Umbilical cord (tissue), 2 donors: Measurements from ENCODE around the gene CD86. TPM values are rescaled to one million over a fixed set of nuclear protein-coding genes. Genes with fewer than 3 reads are reported as not detected.

Experiments
- DNase-seq: peaks from one replicate; pipeline ENCODE4 v3.0.0-alpha.2; 2015; ENCODE audit warnings: low spot score
- total RNA-seq: library from RNA; depleted of rRNA; stranded (reverse); fragments of >200 nt; gene quantifications from one replicate; pipeline ENCODE4 v1.2.3, GENCODE V29; 2014; ENCODE audit warnings: low replicate concordance; ENCODE audit not compliant: insufficient read depth

The CD86 gene
- total RNA-seq, 1 donor from 2014 or later, result 20.2 TPM

DNA sequence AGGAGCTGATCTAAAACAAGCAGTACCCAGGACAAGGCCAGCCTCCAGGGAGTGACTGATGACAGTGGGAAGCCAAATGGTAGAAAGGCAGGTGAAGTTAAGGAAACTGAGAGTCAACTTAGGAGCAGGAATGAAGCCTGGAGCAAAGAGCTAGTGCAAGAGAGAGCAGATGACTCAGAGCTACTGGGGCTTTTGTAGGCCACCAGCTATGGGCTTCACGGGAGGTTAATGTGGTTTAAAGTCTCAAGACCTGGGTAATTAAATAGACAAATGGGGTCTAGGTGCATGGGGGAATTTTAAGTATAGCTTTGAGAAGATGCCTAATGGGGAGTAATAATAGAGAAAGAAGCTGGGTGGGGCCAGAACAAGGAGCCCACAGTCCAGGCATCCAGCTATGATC is 3.1 kb downstream of the CD86 start:
- DNase-seq, result no peak

DNA sequence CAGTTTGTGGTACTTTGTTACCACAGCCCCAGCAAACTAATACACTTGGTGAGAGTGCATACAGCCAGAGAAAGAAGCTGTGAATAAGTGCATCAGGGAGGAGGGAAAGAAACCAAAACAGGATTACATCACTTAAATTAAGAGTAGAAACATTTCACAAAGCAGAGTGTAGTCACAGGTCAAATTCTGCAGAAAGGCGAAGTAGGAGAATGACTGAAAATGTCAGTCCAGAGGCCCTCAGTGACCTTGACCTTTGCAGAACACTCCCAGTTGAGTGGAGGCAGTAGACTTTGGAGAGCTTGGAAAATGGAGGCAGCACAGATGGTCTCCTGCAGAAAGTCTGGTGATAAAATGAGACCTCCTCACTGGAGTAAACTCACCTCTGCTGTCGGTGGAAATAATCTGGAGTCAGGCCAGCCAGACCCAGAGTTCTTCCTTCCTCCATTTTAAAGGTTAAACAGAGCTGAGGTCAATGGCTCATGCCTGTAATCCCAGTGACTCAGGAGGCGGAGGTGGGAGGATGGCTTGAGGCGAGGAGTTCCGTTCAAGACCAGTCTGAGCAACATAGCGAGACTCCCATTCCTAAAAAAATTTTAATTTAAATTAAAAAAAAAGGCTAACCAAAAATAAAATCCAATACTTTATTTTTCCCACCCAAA is 5.0 kb downstream of the CD86 start:
- DNase-seq, result no peak

DNA sequence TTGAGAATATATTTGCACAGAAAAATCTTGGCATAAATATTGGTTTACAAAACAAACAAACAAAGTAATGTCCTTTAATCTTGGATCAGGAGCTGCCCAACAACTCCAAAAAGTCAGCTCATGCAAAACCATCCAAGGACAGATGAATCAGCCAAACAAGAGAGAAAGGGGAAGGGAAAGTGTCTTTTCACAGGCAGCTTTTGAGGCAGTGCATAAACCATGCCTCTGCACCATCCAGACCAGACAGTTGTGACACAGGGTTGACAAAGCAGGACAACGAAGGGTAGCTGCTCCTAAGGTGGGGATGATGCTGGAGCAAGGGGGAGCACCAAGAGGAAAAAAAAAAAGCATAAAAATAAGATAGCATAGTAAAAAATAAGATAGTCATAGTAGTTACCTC is 8.7 kb downstream of the CD86 start:
- no peak for DNase-seq

DNA sequence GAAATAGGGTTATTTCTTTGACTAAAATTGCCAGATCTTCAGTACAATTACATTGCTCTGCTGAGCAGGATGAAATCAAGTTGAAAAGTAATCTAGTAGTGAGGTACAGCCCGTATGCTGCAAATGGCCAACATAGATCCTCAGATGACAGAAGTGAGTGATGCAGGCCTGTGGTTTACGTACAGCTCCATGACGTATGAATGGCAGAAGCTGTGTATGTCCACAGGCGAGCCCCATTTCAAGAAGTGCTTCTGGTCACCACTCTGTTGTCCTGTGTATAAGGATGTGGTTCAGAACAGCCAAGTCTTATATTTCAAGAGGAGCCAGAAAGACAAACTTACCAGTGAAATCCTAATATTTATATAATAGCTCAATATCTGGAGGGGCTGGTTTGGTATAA is 9.2 kb downstream of the CD86 start:
- DNase-seq, result no peak

DNA sequence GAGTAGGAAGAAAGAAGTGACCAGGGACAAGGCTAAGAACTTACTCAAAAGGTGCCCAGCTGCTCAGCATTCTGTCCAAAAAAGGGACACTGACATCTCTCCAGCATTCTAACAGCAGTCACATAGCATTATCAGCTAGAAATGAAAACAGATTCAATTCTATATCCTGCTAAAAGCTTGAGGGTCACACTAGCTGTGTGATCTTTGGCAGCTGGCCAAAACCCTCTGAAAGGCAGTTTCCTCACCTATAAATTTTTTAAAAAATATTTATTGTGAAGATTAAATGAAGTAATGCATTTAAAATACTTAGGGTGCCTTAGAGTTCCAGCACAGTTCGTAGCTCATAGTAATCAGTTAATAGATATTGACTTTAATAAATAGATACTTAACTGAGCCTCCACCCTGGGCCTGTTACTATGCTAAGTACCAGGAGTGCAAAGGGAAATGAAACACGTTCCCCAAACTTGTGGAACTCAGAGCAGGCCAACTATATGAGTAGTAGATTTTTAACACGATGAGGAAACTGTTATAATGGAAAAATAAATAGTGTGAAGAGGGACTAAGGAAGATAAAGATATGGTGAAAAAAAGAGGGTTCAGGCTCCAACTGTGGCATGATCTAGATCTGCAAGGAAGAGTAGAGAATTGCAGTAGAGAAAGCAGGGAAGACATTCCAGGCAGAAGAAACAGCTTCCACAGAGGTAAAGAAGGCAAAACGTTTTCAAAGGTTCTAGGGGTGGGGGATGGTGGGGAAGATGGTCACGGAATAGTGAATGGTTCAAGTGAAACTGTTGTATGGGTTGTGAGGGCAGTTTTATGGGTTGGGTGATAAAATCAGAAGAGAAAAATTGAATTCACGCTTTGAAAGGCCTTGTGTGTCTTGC is 11.4 kb downstream of the CD86 start:
- no peak for DNase-seq

DNA sequence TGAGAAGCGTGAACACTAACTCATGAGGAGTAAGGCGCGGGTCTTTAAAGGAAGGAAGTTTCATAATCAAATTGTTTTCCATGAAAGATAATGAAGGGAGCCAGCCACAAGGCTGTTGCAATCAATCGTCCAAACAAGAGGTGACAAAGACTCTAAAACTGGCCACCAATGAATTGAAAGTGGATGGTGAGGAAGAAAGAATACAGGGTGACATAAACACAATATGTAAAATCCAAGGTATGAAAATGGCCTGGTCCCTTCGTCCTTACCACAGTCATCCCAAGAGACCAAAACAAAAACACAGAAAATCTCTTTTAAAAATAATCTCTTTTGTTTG is 12.0 kb downstream of the CD86 start:
- DNase-seq, result no peak

DNA sequence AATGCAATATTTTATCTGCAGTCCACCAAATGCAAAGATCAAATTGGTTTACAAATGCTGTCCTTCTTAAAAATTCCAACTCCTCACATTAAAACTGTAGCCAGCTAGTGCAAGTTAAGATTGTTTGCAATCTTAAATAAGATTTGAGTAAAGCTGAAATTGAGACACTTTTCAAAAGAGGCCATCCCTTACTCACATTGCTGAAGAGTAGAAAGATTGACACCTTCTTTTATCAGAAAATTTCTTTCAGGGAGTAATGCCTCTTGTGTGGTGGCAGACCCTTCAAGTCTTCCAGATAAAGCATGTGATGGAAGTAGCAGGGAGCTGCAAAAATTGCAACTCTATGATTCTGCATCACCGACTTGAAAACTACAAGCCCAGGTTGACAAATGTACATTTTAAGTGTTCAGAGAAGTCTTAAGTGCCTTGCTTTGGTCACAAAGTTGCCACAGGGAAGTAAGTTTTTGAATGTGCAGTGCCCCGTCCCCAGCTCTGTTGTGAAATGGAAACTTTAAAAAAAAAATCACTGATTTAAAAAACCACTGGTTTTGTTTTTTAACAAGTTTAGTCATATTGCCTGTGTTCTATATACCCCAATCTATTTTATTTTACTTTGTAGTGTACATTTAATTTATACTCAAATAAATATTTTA is 12.6 kb downstream of the CD86 start:
- no peak for DNase-seq

DNA sequence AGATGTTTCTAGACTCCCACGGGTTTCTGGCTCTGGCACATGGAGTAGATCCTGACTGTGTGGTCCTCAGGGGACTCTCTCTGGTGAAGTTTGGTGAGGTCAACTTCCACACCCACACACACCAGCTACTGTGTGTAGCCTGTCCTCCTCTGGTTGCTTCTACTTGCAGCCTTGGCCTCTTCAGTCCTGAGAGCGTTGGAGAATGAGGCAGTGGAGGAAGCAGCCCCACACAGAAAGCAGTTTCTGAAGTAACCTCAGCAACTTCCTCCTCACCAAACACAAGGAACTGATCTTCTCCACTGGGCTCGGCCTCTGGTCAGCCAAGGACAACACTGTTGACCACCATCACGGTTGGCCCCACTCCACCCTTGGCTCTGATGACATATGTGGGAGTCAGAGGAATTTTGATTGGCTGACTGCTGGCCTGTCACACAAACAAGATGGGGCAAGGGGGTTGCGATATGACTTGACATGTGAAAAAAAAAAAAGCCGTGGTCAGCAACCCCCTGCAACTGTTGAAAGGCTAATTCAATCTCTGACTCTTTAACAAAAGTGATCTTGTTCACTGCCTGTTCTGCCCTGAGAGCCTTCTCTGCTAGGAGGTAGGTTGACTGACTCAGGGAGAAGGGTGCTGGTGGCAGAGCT is 19.6 kb downstream of the CD86 start:
- DNase-seq, result peak; percentile 11

DNA sequence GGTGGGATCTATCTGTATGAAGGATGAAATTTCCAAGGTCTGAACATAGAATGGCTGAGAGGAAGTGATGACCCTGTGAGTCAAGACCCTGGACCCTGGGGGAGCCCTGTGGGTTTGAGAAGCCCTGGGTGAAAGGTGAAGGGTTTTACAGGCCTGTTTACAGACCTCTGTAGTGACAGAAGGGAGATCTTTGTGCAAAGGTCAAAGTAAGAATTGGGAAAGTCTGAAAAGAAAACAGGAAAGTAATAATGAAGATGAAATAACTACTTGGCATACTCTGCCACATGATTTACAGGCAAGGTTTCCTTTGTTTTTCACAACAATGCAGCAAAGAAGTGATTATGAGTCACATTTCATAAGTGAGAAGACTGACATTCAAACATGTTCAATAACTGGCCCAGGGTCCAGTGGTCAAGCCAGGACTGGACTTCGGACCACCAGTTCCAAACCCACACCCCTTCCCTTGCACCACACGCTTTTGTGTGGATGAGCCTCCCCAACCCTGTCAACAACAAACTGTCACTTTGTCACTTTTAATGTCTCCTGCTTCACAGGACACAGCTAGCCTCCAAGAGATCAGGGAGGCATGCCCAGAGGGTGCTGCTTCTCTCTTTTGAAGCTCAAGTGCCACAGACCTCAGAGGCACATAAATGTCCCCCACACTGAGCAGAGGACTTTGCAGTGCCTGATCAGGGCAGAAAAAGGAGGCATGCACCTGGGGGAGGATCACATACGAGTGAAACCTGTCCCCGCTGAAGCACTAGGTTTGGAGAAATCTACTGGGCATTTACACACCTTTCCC is 21.5 kb downstream of the CD86 start:
- DNase-seq, result no peak

DNA sequence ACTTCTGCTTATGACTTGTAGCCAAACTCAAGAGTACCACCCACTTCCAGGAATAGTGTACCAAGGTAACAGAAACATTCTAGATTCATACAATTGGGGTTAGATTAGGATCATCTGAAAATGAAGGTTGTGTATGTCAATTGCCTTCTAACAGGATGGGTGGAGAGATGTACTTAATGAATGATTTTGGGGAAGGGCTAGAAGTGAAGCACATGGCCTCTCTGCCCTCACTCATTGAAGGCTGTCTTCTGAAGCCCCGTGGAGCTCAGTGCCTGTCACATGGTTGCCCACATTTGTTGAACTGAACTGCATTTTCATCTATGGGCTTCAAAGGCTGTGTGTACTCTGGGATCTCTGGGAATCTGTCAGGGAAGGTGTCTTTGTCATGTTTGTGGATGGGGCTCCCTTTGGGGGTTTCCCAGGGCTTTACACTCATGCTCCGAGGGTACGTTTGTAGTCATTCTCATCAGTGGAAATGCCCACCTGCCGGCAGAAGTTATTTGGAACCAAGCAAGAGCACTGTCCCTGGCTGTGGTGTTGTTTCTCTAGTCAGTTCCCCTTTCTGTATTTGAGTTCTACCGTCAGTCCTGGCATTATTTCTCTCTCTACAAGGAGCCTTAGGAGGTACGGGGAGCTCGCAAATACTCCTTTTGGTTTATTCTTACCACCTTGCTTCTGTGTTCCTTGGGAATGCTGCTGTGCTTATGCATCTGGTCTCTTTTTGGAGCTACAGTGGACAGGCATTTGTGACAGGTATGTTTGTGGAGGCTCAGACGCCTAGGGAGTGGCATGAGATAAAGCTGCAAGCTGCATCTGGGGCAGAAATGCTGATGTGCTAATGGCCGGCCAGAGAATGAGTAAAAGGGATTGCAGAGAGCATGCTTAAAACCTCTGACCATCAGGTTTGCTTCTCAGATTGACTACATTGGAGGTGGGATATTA is 22.4 kb downstream of the CD86 start:
- DNase-seq, result no peak

DNA sequence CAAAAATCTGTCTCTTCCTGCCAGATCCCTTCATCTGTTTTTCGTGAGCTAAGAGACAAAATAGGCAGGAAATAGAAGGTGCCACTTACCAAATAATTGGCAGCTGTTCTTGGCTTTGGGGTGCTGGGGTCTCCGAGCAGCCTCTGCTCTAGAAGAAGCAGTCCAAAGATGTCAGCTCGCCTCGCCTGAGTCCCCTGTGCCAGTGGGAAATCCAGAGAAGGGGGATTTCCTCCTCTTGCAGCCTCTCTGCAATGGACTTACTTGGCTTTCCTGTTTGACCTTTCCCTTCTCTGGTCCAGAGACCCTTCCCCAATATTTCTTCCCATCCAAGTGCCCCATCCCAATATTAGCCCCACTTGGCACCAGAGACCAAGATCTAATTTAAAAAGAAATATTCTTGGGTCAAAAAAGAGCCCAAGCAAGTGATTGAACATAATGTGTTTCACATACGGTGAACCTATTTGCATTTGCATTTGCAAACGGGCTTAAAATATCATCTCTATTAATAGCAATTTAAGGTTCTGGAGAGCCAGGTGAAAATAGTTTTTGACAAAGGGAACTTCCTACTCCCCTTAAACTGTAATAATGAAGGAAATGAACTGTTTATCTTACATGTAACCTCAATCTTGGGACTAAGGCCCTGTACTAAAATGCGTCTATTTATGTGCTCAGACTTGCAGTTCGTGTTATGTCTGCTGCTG is 23.2 kb downstream of the CD86 start:
- no peak for DNase-seq

DNA sequence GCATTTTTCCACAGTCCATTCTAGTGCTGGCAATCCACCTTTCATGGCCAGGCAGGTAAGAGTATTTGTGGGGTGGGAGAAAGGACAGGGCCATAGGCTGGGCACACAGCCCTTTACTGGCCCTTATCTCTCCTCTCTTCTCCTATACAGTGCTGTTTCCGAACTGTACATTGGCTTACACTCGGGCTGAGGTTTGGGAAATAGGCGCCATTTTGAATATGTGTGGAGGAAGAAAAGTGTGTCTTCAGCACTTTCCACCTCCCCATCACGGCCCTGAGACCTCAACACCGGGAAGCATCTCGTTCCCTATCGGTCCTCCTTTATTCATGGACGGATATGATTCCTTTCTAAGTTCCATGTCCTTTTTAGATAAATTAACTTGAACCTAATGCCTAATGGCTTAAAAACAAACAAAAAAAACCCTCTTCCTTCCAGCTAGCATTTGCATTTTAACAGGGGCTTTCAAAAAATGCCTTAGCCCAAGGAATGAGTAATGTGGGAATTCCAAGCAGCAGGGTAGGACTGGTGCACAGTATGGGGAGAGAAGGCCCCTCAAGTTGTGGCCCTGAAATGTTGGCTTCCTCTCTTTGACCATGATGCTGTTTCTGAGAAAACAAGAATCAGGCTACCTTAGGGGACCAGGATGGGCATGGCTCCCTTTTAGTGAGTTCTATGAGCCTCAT is 24.5 kb downstream of the CD86 start:
- DNase-seq, result no peak

DNA sequence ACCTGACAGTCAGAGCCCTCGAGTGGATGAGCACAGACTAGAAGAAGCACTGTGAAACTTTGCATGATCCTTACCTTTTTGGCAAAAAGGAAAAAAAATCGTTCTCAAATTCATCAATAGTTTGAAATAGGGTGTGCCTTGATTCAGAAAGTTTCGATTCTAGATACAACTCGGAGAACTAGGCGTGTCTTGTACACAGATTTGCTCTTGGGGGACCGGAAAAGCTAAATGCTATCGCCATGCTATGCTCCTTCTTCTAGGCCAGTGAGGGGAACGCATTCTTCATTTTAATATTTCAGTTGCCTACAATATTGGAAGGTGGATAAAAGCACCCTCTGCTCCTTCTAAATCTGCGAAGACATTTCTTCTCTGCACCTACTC is 25.0 kb downstream of the CD86 start:
- DNase-seq, result no peak

DNA sequence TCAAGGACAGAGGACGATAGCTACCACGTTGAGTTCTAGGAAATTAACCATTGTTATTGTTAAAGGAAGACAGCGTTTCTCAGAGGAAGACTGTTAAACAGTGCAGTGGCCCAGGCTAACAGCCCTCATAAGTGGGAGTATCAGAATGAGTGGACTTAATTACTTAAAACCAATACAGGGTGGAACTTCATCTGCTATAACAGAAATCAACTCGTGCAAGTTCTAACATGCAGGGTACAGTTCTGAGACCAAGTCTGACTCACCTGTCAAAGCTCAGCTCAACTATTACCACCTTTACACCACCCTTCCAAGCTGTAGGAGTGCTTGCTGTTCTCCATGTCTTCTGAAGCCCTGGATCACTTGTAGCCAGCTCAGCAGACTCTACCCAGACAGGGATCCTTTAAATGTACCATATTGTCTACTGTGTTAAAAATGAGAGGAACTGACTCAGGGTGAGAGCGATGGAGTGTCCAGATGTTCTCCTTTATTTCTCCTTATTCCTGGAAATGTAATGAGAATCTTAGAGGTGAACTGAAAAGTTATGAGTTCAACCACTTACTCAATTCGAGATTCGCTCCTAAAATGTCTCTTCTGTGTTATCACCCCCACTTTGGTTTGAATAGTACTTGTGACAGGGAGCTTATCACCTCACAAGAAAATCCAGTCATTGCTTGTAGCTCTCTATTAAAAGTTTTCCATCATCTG is 26.5 kb downstream of the CD86 start:
- DNase-seq, result no peak

DNA sequence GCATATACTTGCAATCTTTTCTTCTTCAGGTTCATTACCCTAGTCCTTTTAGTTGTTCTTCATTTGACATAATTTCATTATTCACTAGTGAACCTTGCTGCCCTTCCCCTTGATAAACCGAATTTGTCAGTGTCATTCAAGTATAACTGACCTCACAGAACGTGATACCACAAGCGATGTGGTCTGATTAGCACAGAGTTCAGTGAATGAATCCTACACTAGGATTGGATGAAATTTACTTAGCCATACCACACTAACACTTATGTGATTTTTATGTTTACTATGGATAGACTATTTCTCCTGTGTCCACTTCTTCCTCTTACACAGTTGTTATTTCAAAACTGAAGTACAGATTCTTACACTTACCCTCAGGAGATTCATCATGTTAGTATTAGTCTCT is 27.2 kb downstream of the CD86 start:
- DNase-seq, result no peak

DNA sequence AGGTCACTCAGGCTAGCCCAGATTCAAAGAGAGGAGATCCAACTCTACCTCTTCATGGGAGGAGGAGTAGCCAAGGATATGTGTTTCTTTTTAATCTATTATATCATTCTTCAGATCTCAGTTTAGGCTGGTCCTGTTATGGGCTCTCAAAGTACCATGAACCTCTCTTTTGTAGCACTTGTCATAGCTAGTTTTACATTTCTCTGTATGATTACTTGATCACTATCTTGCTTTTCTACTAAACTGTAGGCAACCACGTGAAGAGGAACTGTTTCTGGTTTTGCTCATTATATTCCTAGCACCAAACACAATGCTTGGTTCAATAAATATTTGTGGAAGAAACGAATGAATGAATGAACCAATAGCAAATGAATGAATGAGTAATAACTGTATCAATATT is 29.6 kb downstream of the CD86 start:
- DNase-seq, result no peak

DNA sequence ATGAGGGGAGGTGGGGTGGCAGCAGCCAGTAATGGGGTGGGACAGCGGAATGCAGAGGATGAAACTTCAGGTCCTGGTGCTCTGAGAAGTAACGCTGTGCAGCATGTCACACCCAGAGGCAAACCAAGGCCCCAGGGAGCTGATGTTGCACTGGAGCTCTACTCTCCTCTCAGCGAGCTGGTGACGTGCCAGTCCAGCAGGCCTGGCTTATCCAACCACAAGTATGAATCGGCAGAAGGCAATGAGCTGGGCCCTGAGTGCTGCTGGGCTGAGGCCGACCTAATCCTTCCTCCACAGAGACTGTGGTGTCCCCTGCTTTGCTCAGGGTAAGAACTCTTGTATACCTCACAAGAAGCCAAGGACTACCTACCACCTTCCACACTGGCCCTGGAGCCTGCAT is 30.5 kb downstream of the CD86 start:
- DNase-seq, result no peak

DNA sequence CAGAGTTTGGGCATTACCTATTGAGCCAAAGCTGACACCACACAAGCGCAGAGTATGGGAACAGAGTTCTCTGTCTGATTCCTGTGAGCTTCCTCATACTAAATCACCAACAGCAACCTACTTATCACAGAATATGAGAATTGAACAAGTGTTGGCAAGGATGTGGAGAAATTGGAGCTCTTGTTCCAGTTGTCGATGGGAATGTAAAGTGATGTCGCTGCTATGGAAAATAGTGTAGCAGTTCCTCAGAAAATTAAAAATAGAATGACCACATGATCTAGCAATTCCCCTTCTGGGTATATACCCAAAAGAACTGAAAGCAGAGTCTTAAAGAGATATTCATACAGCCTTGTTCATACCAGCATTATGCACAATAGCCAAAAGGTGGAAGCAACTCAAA is 33.4 kb downstream of the CD86 start:
- DNase-seq, result no peak
